Tibial nerve (tissue), 3 donors: Measurements from ENCODE around the gene LHFPL2.

Experiments used
- POLR2A ChIP-seq, 2 donors: fragments of 450-650 bp; IDR thresholded peaks; one replicate each; pipeline ENCODE4 v1.6.1; 2017; ENCODE audit warnings: antibody characterized with exemption in 2 of 2, mild to moderate bottlenecking in 2 of 2, moderate library complexity in 2 of 2
- TF ChIP-seq, protein P1 (sequence below), 5 experiments: fragments of 200-600 bp in 3 of 5; fragments of 450-650 bp in 2 of 5; sonication (generic) in 3 of 5; IDR thresholded peaks; one replicate each; pipeline ENCODE4 v1.5.1; 2016 to 2019; ENCODE audit warnings: antibody characterized with exemption in 5 of 5, mild to moderate bottlenecking in 3 of 5, moderate library complexity in 2 of 5

DNA sequence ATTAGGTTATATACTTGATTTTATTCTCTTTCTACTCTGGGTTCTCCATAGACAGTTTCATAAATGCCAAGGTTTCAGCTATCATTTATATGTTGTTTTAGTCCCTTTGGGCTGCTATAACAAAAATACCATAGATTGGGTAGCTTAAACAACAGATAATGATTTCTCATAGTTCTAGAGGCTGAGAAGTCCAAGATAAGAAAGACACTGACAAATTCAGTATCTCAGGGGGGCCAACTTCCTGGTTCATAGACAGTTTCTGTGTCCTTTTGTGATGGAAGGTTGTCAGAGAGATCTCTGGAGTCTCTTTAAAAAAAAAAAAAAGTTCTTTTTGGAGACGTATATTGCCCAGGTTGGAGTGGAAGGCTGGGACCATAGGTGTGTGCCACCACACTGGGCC, 174.8 kb downstream of the LHFPL2 start:
- no peak for TF ChIP-seq POLR2A (IDR thresholded peaks at IDR 0.05)
- TF ChIP-seq, protein P1, sequence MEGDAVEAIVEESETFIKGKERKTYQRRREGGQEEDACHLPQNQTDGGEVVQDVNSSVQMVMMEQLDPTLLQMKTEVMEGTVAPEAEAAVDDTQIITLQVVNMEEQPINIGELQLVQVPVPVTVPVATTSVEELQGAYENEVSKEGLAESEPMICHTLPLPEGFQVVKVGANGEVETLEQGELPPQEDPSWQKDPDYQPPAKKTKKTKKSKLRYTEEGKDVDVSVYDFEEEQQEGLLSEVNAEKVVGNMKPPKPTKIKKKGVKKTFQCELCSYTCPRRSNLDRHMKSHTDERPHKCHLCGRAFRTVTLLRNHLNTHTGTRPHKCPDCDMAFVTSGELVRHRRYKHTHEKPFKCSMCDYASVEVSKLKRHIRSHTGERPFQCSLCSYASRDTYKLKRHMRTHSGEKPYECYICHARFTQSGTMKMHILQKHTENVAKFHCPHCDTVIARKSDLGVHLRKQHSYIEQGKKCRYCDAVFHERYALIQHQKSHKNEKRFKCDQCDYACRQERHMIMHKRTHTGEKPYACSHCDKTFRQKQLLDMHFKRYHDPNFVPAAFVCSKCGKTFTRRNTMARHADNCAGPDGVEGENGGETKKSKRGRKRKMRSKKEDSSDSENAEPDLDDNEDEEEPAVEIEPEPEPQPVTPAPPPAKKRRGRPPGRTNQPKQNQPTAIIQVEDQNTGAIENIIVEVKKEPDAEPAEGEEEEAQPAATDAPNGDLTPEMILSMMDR (IDR thresholded peaks at IDR 0.05), result no peak
